Thymus (tissue), 14 donors: ENCODE measurements around the gene ROPN1. TPM values are rescaled to one million over a fixed set of nuclear protein-coding genes. Genes with fewer than 3 reads are reported as not detected.
"Not testable (repeated sequence)": the region's sequence is repeated elsewhere in the genome, so short reads cannot be mapped to it uniquely, and the experiment has no call there.

Experiments used
- DNase-seq, 9 donors: peaks; one replicate each; pipeline ENCODE4 v3.0.0-alpha.2; 2013; ENCODE audit warnings: low spot score in 9 of 9, low read depth in 6 of 9, missing footprints in 1 of 9
- H3K27ac ChIP-seq, 2 donors: one replicate each; pipeline ENCODE4 v1.5.1; 2013; ENCODE audit warnings: control low read depth in 1 of 2, low read depth in 1 of 2, low read length in 1 of 2, mild to moderate bottlenecking in 1 of 2, moderate library complexity in 1 of 2
- H3K27me3 ChIP-seq, 2 donors: one replicate each; pipeline ENCODE4 v1.5.1; 2013; ENCODE audit warnings: low read length in 1 of 2; ENCODE audit not compliant: control insufficient read depth in 2 of 2, insufficient read depth in 1 of 2
- H3K36me3 ChIP-seq, 2 donors: one replicate each; pipeline ENCODE4 v1.5.1; 2013; ENCODE audit warnings: low read length in 1 of 2, mild to moderate bottlenecking in 1 of 2, moderate library complexity in 1 of 2; ENCODE audit not compliant: control insufficient read depth in 2 of 2, insufficient read depth in 2 of 2
- H3K4me1 ChIP-seq, 2 donors: one replicate each; pipeline ENCODE4 v1.5.1; 2013; ENCODE audit warnings: low read length in 2 of 2; ENCODE audit not compliant: control insufficient read depth in 2 of 2, insufficient read depth in 2 of 2
- H3K4me3 ChIP-seq, 2 donors: one replicate each; pipeline ENCODE4 v1.5.1; 2013; ENCODE audit warnings: low read length in 2 of 2, control low read depth in 1 of 2, mild to moderate bottlenecking in 1 of 2
- H3K9me3 ChIP-seq, 2 donors: one replicate each; pipeline ENCODE4 v1.5.1; 2013; ENCODE audit warnings: low read length in 1 of 2, mild to moderate bottlenecking in 1 of 2; ENCODE audit not compliant: control insufficient read depth in 2 of 2, insufficient read depth in 1 of 2
- WGBS: extraction: QIAGEN DNeasy Blood & Tissue Kit; methylation state at CpG from one replicate; pipeline ENCODE4 v1.1.7; 2013; 5-methylcytosine and 5-hydroxymethylcytosine counted together
- long read RNA-seq, 10 donors: transcript quantifications; one replicate each; lab custom pipeline, GENCODE V29; 2026
- polyA plus RNA-seq: library from polyadenylated mRNA; stranded (reverse); fragments of 200-250 nt; gene quantifications from one replicate; pipeline ENCODE4 v1.2.3, GENCODE V29; 2013
- total RNA-seq: library from RNA; stranded (reverse); fragments of 120-200 nt; gene quantifications from one replicate; pipeline ENCODE4 v1.2.4, GENCODE V29; 2013
- donor health status: healthy.

The ROPN1 gene
- total RNA-seq, result 0.09 TPM
- polyA plus RNA-seq, result 0.30 TPM
- long read RNA-seq, donor 1, result 0 reads
- long read RNA-seq, donor 2, result 0 reads
- long read RNA-seq, donor 3, result 0 reads
- long read RNA-seq, donor 4, result 0 reads
- long read RNA-seq, donor 5, result 0 reads
- long read RNA-seq, donor 6, result 0 reads
- long read RNA-seq, donor 7, result 0 reads
- long read RNA-seq, donor 8, result 0 reads
- long read RNA-seq, donor 9, result 0 reads
- long read RNA-seq, donor 10, result 0 reads

GRCh38 chr3:123991730-123992588 lies at the start of gene ROPN1:
Gene ROPN1, minus strand, starts transcription at chr3:123992124. Its CDS starts 11,643 bp downstream, at chr3:123980481.
- H3K27me3 ChIP-seq, result peaks cover 0 to 27% of the 10 kb centered on the region in 2 donors
- not testable (repeated sequence) for H3K27ac ChIP-seq, DNase-seq, H3K4me1 ChIP-seq, H3K36me3 ChIP-seq, H3K4me3 ChIP-seq, H3K9me3 ChIP-seq
- 9% methylated on average over 5 of the region's 49 CpGs for WGBS

DNA sequence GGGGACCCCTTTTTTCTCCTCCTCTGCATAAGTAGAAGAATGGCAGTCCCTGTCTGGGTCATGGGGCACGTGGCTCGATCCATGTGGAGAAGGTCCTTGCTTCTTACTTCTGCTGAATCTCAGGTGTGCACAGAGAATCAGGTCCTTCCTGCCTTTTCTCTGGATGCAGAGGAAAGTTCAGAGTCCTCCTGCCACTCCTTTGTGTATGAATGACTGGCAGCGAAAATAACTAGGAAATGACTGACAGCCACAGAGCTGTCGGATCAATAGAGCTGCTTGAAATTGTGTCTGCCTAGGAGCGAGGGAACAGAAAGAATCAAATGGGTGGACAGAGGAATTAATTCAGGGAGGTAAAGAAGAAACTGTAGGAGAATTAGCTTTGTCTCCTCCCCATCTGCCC lies 49.6 kb upstream of the ROPN1 start:
- DNase-seq, result no peak
- Histone ChIP-seq H3K4me1 (no peaks in the 10 kb centered on the region), H3K27ac (no peak overlapping the region), H3K4me3 (no peak overlapping the region), H3K9me3 (no peaks in the 10 kb centered on the region), H3K27me3 (peaks cover 0 to 11% of the 10 kb centered on the region in 2 donors), H3K36me3 (no peaks in the 10 kb centered on the region)
- 90% methylated on average over 5 of the region's 5 CpGs for WGBS

- Histone ChIP-seq H3K4me1 (peaks cover 0 to 5% of the 10 kb centered on the region in 2 donors), H3K27me3 (peaks cover 32 to 44% of the 10 kb centered on the region in 2 donors), H3K4me3 (no peak overlapping the region), H3K36me3 (no peaks in the 10 kb centered on the region), H3K27ac (no peak overlapping the region), H3K9me3 (no peaks in the 10 kb centered on the region)
- no peak for DNase-seq
Observed at GRCh38 chr3:124037326-124037725, 45.4 kb upstream of the ROPN1 start.

DNA sequence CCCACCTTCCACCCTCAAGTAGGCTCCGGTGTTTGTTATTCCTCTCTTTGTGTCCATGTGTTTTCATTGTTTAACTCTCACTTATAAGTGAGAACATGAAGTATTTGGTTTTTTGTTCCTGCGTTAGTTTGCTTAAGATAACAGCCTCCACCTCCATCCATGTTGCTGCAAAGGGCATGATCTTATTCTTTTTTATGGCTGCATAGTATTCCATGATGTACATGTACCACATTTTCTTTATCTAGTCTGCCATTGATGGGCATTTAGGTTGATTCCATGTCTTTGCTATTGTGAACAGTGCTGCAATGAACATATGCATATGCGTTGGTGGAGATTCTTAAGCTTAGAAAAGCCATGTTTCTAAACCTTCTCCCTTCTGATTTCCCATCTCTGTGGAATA lies 44.3 kb upstream of the ROPN1 start:
- WGBS, result 95% methylated on average over 3 of the region's 3 CpGs
- H3K4me1 ChIP-seq, H3K4me3 ChIP-seq, DNase-seq, H3K9me3 ChIP-seq, H3K36me3 ChIP-seq, H3K27ac ChIP-seq: not testable (repeated sequence)
- peaks cover 42 to 55% of the 10 kb centered on the region in 2 donors for H3K27me3 ChIP-seq

DNA sequence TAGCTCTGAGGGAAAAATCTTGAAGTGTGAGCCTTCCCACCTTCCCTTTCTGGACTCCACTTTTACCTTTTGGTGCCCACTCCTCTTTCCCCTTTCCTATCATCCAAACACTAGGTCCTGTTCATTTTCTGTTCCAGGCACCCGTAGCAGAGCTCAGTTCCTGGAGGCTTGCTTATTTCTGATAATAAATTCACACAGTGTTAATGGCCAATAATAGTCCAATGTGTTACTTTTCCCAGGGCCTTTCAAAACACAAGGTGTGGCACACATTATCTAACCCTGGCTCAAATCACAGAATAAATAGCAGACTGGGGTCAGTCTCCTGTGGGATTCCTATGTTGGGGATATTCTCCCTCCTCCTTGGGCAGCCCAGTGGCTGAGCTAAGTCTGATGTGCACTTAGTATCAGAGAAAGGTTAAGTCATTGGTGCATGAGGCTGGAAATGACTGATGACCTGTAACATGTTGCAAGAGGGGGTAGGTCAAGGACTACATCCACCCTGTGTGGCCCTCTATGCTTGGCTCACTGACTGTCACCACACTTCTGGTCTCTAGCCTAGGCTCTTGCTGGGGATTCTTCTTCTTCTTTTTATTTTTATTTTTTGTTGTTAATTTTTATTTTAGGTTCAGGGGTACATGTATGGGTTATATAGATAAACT lies 43.7 kb upstream of the ROPN1 start:
- no peak for DNase-seq
- Histone ChIP-seq H3K4me3 (no peak overlapping the region), H3K36me3 (no peaks in the 10 kb centered on the region), H3K9me3 (no peaks in the 10 kb centered on the region), H3K27me3 (peaks cover 42 to 58% of the 10 kb centered on the region in 2 donors), H3K27ac (no peak overlapping the region), H3K4me1 (peaks cover 0 to 5% of the 10 kb centered on the region in 2 donors)
- WGBS, result 96% methylated on average over 1 of the region's 1 CpG

- Histone ChIP-seq H3K4me3 (no peak overlapping the region), H3K27me3 (peaks cover 46 to 65% of the 10 kb centered on the region in 2 donors), H3K36me3 (no peaks in the 10 kb centered on the region), H3K9me3 (no peaks in the 10 kb centered on the region), H3K4me1 (peaks cover 0 to 5% of the 10 kb centered on the region in 2 donors), H3K27ac (no peak overlapping the region)
- no peak for DNase-seq
- WGBS, result 41% methylated on average over 1 of the region's 1 CpG
Observed at GRCh38 chr3:124034844-124035152, 42.9 kb upstream of the ROPN1 start.

- DNase-seq, result peak in 1 of 9 donors; percentile 2
- Histone ChIP-seq H3K36me3 (no peaks in the 10 kb centered on the region), H3K4me3 (peak overlapping the region; percentile 36 to 63), H3K9me3 (no peaks in the 10 kb centered on the region), H3K4me1 (peaks cover 0 to 5% of the 10 kb centered on the region in 2 donors), H3K27me3 (peaks cover 46 to 68% of the 10 kb centered on the region in 2 donors), H3K27ac (no peak overlapping the region)
- WGBS, result 4% methylated on average over 47 of the region's 47 CpGs
Observed at GRCh38 chr3:124034016-124034843, 42.3 kb upstream of the ROPN1 start.

DNA sequence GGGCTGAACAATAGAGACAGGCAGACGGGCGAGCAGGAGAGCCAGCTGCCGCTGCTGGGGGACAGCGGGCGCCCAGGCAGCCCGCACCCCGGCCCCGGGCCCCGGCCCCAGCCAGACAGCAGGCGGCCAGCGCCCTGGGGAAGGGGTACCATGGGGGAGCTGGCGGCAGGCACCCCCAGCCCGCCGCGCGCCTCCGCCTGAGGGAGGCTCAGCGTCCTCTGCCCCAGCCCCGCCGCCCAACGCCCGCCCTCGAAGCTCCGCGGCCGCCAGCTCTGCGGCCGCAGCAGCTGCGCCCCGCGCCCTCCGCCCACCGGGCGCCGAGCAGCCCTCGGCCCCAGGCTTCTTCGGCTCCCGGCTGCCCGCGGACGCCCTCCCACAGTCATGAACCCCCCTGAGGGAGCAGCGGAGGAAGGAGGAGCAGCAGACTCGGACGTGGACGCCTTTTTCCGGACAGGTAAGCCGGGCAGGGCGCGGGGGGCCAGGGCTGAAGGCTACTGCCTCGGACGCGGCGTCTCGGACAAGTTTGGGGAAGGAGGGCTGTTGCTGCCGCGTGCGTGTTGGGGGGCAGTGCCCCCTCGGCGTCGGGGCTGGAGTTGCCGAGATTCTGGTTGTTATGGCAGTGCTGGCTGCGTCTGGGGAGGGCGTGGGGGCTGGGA lies 41.6 kb upstream of the ROPN1 start, which contains the start of gene KALRN:
TSS of gene KALRN (plus strand) at position 10 of the 656 bp plus-strand sequence.
- Histone ChIP-seq H3K9me3 (no peaks in the 10 kb centered on the region), H3K36me3 (no peaks in the 10 kb centered on the region), H3K27me3 (peaks cover 46 to 64% of the 10 kb centered on the region in 2 donors), H3K4me1 (peaks cover 0 to 5% of the 10 kb centered on the region in 2 donors), H3K27ac (no peak within 1 kb of the TSS), H3K4me3 (peak within 1 kb of the TSS; percentile 36 to 63)
- peak in 1 of 9 donors; percentile 6 for DNase-seq
- 2% methylated on average over 63 of the region's 63 CpGs for WGBS
